ENCODE data around the gene SFTA2.
"Not testable (repeated sequence)": the region's sequence is repeated elsewhere in the genome, so short reads cannot be mapped to it uniquely, and the experiment has no call there.

Gene SFTA2

GRCh38 chr6:30907758-30908591 is 24.0 kb downstream of the SFTA2 start, which contains the start of gene GTF2H4:
Gene GTF2H4 (plus strand): TSS chr6:30908207.
- peaks cover 13% of the 10 kb centered on the region for H3K36me3 Mint-ChIP-seq
- peaks cover 36% of the 10 kb centered on the region for H3K4me1 Mint-ChIP-seq
- H3K9me3 Mint-ChIP-seq = no peaks in the 10 kb centered on the region
- H3K27me3 Mint-ChIP-seq = no peaks in the 10 kb centered on the region
- peak within 1 kb of the TSS; percentile 100 for H3K4me3 Mint-ChIP-seq
- H3K27ac Mint-ChIP-seq = peak within 1 kb of the TSS; percentile 76

- not testable (repeated sequence) for H3K9me3 Mint-ChIP-seq, H3K27me3 Mint-ChIP-seq, H3K36me3 Mint-ChIP-seq
- Mint-ChIP-seq H3K4me3 (peak overlapping the region; percentile 100), H3K27ac (peak overlapping the region; percentile 76), H3K4me1 (peaks cover 33% of the 10 kb centered on the region)
Measured at GRCh38 chr6:30907290-30907757, 24.6 kb downstream of the SFTA2 start.

DNA sequence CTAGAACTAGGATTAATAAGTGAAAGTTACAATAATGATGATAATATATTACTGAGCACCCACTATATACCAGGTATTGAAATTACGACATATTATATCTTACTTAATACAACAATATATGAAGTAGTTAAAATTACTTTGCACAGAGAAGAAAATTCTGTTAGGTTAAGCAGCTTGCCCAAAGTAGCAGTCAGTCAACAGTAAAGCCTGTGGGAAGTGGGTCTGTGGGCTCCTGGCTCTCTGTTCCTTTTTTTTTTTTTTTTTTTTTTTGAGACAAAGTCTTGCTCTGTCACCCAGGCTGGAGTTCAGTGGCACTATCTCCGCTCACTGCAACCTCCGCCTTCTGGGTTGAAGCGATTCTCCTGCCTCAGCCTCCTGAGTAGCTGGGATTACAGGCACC is 28.7 kb downstream of the SFTA2 start:
- Mint-ChIP-seq H3K4me1 (peaks cover 10% of the 10 kb centered on the region), H3K4me3 (no peak overlapping the region), H3K27ac (no peak overlapping the region), H3K36me3 (peaks cover 4% of the 10 kb centered on the region), H3K27me3 (no peaks in the 10 kb centered on the region), H3K9me3 (no peaks in the 10 kb centered on the region)

DNA sequence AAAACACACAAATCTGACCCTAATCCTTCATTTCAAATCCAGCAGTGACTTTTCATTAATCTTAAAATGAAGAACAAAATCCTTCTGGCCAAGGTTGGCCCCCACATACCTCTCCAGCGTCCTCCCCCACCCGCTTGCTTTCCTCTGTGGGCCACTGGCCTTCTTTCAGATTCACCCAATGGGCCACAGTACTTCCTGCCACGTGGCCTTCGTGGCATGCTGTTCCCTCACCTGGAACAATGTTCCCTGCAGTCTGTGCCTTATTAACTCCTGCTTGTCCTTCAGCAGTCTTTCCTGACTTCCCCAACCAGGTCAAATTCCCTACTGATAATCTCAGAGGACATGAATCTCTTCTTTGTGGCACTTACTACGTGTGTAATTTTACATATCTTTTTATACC is 29.3 kb downstream of the SFTA2 start:
- H3K27me3 Mint-ChIP-seq = no peaks in the 10 kb centered on the region

GRCh38 chr6:30902196-30902595 is 29.8 kb downstream of the SFTA2 start:
- H3K4me3 Mint-ChIP-seq, H3K36me3 Mint-ChIP-seq, H3K9me3 Mint-ChIP-seq, H3K27me3 Mint-ChIP-seq, H3K27ac Mint-ChIP-seq, H3K4me1 Mint-ChIP-seq: not testable (repeated sequence)

More for the DNA sequence above, 29.3 kb downstream of the SFTA2 start:
- H3K27ac Mint-ChIP-seq = no peak overlapping the region
- H3K4me1 Mint-ChIP-seq = peaks cover 5% of the 10 kb centered on the region
- H3K36me3 Mint-ChIP-seq = peaks cover 4% of the 10 kb centered on the region
- H3K9me3 Mint-ChIP-seq = no peaks in the 10 kb centered on the region
- H3K4me3 Mint-ChIP-seq = no peak overlapping the region

- Mint-ChIP-seq H3K4me1 (no peaks in the 10 kb centered on the region), H3K36me3 (peaks cover 4% of the 10 kb centered on the region), H3K4me3 (no peak overlapping the region), H3K9me3 (no peaks in the 10 kb centered on the region), H3K27me3 (no peaks in the 10 kb centered on the region), H3K27ac (no peak overlapping the region)
Measured at GRCh38 chr6:30901436-30901835, 30.5 kb downstream of the SFTA2 start.

- Mint-ChIP-seq H3K4me1 (no peaks in the 10 kb centered on the region), H3K4me3 (no peak overlapping the region), H3K36me3 (peaks cover 4% of the 10 kb centered on the region), H3K27me3 (no peaks in the 10 kb centered on the region), H3K27ac (no peak overlapping the region), H3K9me3 (no peaks in the 10 kb centered on the region)
Measured at GRCh38 chr6:30900863-30901417, 31.0 kb downstream of the SFTA2 start.

DNA sequence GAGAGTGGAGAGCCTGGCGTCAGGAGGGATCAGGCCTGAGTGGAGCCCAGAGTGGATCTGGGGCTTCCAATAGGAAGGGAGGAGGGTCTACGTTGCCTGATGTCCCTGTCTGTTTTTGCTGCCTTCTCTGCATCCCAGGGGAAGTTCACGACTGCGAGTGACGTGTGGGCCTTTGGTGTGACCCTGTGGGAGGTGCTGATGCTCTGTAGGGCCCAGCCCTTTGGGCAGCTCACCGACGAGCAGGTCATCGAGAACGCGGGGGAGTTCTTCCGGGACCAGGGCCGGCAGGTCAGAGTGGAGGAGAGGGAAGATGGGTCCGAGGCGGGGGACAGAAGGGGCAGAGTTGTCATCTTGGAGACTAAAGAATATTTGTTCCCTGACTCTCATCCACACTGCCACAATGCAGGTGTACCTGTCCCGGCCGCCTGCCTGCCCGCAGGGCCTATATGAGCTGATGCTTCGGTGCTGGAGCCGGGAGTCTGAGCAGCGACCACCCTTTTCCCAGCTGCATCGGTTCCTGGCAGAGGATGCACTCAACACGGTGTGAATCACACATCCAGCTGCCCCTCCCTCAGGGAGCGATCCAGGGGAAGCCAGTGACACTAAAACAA is 33.1 kb downstream of the SFTA2 start:
- Mint-ChIP-seq H3K4me3 (no peak overlapping the region), H3K36me3 (peaks cover 9% of the 10 kb centered on the region), H3K4me1 (no peaks in the 10 kb centered on the region), H3K27me3 (no peaks in the 10 kb centered on the region), H3K9me3 (no peaks in the 10 kb centered on the region), H3K27ac (no peak overlapping the region)

DNA sequence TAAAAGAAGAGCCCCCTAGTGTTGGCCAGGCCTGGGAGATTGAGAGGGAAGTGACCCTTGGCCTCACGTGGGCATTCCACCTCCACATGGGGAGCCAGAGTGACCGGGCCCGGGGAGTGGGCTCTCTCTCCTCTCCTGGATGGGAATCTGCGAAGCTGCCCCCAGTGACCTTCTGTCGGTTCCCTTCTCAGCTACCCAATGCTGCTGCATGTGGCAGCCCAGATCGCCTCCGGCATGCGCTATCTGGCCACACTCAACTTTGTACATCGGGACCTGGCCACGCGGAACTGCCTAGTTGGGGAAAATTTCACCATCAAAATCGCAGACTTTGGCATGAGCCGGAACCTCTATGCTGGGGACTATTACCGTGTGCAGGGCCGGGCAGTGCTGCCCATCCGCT is 34.1 kb downstream of the SFTA2 start:
- Mint-ChIP-seq H3K4me3 (no peak overlapping the region), H3K4me1 (no peaks in the 10 kb centered on the region), H3K27me3 (no peaks in the 10 kb centered on the region), H3K27ac (no peak overlapping the region), H3K9me3 (no peaks in the 10 kb centered on the region), H3K36me3 (peaks cover 9% of the 10 kb centered on the region)

- no peaks in the 10 kb centered on the region for H3K9me3 Mint-ChIP-seq
- no peak overlapping the region for H3K4me3 Mint-ChIP-seq
- no peaks in the 10 kb centered on the region for H3K27me3 Mint-ChIP-seq
- H3K36me3 Mint-ChIP-seq = peaks cover 11% of the 10 kb centered on the region
- H3K27ac Mint-ChIP-seq = peak overlapping the region; percentile 6
- H3K4me1 Mint-ChIP-seq = no peaks in the 10 kb centered on the region
Measured at GRCh38 chr6:30896541-30896940, 35.4 kb downstream of the SFTA2 start.

DNA sequence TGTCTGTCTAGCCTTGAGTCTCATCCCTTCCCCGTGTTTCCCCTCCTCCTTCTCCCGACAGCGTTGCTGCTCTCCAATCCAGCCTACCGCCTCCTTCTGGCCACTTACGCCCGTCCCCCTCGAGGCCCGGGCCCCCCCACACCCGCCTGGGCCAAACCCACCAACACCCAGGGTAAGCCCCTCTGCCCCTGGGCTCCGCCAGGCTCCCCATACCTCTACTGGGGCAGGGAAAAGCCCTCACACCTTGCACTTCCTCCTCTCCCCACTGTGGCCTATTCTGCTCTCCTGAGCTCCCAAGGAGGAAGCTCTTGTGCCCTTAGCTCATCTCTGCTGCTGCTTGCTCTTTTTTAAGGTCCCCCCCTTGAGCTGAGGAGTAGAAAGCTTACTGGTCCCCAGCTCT is 36.6 kb downstream of the SFTA2 start:
- peaks cover 11% of the 10 kb centered on the region for H3K36me3 Mint-ChIP-seq
- no peaks in the 10 kb centered on the region for H3K9me3 Mint-ChIP-seq
- no peaks in the 10 kb centered on the region for H3K4me1 Mint-ChIP-seq
- H3K27me3 Mint-ChIP-seq = no peaks in the 10 kb centered on the region
- no peak overlapping the region for H3K4me3 Mint-ChIP-seq
- no peak overlapping the region for H3K27ac Mint-ChIP-seq

DNA sequence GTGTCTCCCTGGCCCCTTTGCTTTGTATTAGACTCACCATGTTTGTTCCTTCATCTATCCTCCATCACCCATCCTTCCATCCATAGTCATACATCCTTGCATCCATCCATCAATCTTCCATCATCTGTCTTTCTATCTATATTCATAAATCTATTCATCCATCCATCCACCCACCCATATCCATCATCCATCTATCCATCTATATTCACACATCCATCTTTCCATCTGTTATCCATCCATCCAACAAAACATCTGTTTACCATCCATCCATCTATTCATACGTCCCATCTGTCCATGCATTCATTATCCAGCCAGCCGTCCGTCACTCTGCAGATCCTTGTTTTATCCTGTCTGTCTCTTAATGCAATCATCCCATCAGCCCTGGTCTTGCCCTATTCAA is 37.0 kb downstream of the SFTA2 start:
- peaks cover 9% of the 10 kb centered on the region for H3K36me3 Mint-ChIP-seq
- H3K9me3 Mint-ChIP-seq = no peaks in the 10 kb centered on the region
- no peak overlapping the region for H3K27ac Mint-ChIP-seq
- no peak overlapping the region for H3K4me3 Mint-ChIP-seq
- H3K27me3 Mint-ChIP-seq = no peaks in the 10 kb centered on the region
- no peaks in the 10 kb centered on the region for H3K4me1 Mint-ChIP-seq

DNA sequence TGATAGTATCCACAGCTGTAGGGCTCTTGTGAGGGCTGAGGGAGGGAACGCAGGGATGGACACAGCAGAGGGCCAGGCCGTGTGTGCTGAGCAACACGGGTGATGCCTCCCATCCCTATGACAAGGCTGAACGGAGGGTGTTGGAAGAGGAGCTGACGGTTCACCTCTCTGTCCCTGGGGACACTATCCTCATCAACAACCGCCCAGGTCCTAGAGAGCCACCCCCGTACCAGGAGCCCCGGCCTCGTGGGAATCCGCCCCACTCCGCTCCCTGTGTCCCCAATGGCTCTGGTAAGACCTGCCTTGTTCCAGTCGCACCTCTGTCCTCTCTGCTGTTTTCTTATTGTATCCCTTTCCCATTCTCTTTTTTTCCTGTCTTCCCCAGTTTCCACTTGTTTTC is 37.6 kb downstream of the SFTA2 start:
- Mint-ChIP-seq H3K4me1 (no peaks in the 10 kb centered on the region), H3K27me3 (no peaks in the 10 kb centered on the region), H3K27ac (no peak overlapping the region), H3K4me3 (no peak overlapping the region), H3K9me3 (no peaks in the 10 kb centered on the region), H3K36me3 (peaks cover 9% of the 10 kb centered on the region)

GRCh38 chr6:30893666-30894065 is 38.3 kb downstream of the SFTA2 start:
- Mint-ChIP-seq H3K9me3 (no peaks in the 10 kb centered on the region), H3K4me1 (no peaks in the 10 kb centered on the region), H3K27ac (no peak overlapping the region), H3K27me3 (no peaks in the 10 kb centered on the region), H3K4me3 (no peak overlapping the region), H3K36me3 (peaks cover 8% of the 10 kb centered on the region)

DNA sequence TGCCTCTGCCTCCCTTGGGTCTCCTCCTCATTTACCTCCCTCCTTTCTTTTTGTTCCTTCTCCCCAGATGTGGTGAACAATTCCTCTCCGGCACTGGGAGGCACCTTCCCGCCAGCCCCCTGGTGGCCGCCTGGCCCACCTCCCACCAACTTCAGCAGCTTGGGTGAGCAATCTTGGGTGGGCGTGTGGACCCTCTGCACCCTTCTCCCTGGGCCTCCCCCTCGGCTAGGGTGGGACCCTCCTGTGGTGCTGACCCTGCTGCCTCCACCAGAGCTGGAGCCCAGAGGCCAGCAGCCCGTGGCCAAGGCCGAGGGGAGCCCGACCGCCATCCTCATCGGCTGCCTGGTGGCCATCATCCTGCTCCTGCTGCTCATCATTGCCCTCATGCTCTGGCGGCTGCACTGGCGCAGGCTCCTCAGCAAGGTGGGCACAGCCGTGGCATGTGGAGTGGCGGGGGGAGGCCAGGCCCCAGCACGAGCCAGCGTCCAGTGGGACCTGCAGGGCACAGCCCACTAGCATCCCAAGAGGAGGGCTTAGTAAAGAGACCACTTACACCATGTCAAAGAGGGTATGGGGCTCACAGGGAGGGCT is 38.9 kb downstream of the SFTA2 start:
- Mint-ChIP-seq H3K27ac (peak overlapping the region; percentile 19), H3K9me3 (no peaks in the 10 kb centered on the region), H3K4me3 (no peak overlapping the region), H3K36me3 (peaks cover 6% of the 10 kb centered on the region), H3K4me1 (peaks cover 3% of the 10 kb centered on the region), H3K27me3 (no peaks in the 10 kb centered on the region)

Measured in activated naive CD4-positive, alpha-beta T cell treated with anti-CD3 and anti-CD28 coated beads, Interleukin-2, amount 50 U/mL, for 24 hours (primary cell).